ENCODE measurements around the gene CIT.

CIT gene

DNA sequence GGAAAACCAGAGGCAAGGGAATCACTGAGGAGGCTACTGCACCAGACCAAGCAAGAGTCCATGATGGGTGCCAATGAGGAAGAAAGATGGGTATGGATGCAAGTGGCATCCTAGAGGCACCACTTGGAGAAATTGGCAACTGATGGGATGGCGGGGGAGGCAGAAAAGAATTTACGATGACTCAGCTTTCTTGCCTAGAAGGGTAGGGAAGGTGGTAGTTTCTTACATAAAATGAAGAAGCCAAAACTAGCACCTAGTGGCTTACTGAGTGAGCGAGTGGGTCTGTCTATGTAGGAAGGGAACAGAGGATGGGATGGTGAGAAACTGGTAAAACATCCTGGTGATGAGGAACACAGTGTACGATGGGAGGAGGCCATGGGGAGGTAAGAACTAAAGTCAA lies 80.8 kb downstream of the CIT start:
- DNase-seq, result no peak

DNA sequence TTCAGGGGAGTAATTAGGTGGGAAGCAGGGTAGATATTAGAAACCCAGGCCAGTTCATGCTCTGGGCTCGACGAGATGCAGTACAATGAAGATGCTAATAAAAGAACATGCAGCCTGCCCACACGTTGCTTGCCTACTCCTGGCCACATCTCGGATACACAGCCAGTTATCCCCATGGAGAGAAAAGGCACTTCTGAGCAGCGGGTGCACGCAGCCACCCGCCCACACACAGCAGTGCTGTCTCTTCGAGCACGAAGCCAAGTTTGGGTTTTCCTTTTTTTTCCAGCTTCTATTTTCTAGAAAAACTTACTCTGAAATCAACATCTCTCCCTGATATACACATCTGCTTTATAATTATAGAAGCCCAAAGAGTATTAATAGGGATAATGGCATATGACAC lies 85.7 kb downstream of the CIT start:
- no peak for DNase-seq

DNA sequence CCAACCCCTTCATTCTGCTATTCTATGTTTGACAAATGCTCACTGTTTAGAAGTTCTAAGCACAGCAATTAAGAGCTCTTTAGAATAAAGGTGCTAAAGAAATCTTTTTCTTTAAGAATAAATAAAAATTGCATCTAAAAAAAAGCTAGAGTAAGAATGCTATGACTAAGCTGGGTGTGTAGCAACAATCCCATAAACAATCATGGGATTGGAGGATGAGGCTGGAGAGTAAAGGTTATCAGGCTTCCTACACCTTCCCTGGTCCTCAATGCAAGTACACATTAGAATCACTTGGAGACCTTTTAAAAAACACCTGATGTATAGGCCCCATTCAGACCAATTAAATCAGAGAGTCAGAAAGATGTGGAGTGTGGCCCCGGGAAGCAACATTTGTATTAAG lies 88.3 kb downstream of the CIT start:
- no peak for DNase-seq

DNA sequence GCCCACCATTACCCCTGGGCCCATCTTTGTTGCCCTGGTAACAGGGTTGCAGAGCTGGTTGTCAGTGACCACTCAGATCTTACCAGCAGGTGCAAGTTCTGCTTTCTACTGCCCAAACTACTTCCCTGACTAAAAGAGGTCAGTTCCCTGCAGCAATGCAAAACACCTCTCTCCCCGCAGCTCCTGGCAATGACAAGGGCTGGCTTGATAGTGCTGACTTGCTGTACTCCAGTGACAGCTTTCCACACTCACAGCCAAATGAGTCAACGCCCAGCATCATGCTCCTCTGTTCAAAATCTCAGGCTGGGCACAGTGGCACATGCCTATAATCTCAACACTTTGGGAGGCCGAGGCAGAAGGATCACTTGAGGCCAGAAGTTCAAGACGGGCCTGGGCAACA lies 90.6 kb downstream of the CIT start:
- no peak for DNase-seq

DNA sequence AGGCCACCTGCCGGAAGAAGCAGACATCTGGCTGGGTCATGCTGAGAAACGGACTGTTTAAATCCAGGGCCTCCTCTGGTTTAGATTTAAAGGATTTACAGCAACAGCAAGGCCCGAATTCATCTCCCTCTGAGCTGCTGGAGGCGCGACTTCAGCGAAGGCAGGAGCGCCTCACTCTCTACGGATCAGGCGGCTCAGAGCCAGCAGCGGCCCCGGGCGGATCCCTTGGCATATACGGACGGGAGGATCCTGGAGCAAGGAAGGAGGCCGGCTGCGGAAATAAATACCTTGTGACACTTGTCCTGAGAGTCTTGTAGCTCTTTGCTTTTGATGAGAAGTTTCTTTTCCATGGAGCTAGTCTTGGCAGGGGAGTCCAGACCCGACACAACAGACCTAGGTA lies 92.4 kb downstream of the CIT start:
- DNase-seq, result no peak

DNA sequence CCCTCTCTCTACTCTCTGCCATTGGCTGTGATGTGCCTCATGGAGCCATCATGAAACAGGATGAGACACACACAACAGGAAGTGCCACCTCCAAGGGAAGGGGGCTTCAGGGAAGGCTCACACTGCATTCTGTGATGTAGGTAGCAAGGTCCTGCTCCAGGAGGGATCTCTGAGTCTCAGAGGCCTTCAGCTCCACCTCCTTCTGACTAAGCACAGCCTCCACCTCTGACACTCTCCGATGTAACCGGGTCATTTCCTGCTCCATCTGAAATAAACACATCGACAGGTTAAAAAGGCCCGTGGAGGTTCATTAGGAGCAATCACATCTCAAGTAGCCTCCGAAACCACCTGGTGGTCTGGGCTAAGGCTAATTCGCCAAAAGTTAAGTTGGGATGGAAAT lies 93.3 kb downstream of the CIT start:
- DNase-seq, result no peak

DNA sequence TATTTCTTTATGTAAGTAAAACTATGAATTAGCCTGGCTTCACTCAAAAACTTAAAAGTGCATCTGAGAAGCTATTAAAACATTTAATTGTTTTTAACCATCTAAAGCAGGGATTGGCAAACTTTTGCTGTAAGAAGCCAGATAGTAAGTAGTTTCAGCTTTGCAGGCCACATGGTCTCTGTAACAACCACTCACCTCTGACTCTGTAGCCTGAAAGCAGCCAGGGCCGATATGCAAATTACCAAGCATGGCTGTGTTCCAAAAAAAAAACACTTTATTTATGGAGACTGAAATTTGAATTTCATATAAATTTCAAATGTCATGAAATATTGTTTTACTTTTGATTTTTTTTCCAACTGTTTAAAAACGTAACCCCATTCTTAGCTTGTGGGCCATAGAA lies 95.3 kb downstream of the CIT start:
- no peak for DNase-seq

DNA sequence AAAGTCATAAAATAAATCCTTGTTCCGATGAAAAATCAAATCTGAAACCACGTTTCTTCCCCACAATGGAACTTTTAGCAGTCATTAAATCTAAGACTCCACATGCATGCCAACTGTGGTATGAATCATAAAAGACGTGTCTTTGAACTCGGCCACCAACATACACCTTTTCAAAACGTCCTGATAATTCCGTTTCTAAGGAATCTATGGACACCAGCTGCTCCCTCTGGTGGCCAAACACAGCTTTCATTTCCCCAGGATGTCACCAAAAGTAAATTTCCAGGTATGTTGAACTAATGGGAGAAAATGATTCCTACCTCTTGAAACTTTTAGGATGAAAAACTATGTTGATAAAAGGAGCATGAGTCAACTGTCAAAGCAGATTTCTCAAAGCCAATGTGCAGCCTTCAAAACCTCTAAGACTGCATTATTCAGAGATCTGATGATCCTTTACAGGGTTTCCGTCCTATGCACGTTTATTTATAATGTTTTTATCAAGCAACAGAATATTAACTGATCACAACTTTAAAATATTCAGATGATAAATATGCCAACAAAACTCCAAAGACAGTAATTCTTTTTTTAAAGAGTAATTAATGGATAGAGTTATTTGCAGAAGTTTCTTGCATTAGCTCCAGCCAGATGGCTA lies 96.2 kb downstream of the CIT start:
- DNase-seq, result no peak

DNA sequence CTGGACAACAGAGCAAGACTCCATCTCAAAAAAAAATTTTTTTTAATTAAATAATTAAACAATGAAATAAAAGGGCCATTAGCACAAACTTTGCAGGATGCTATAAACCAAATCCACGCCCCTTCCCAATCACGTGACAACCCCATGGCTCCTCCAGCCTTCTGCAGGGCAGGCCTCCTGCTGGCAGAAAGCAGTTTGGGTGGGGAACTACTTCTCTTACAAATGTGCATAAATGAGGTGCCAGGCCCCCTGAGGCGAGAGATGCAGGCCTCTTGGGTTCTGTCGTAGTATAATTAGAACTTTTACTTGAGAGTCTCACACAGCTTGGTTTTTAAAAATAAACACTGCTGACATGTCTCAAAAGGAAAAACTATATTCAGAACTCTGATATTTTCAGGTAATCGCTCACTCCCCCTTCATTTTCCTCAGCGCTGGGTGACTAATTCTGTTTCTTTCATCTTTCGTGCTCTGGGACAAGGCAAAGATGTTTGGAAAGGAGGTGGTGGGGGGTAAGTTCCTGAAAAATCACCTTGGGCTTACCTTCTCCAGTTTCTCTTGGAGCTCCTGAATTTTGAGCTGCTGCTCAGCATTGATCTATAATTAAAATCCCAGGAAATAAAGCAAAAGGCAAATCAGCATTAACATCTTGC lies 101.7 kb downstream of the CIT start:
- DNase-seq, result no peak

DNA sequence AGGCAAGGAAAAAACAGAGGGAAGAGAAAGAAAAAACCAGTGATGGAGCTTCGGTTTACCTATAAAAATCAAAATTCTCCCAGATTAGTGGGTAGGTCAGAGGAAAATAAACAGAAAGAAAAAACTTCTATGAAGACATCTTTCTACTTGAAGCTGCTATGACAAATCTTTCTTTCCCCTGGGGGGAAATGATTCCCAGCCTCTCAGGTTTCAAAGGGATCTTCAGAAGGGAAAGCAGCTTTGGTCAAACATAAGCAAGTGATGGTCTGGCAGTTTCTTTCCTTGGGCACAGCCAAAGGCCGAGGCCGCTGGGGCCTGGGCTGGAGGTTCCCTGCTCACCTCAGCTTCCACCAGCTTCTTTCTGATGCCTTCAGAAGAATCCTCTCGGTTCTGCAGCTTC lies 104.7 kb downstream of the CIT start:
- no peak for DNase-seq

DNA sequence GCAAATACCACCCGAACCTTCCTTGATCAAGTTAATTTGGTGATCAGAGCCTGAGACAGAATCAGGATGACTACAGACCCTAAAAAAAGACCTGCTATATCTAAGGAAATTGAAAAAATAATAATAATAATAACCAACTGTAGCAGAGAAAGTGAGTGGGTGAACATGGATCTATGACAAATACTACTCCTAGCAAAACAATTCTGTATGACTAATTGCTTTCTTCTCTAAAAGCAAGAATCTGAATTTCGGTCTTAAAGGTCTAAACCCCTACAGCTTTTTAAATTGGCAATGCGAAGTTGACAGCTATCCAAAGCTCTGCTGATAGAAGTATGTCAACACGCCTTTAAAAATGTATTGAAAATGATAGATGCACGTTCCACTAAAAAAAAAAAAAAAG lies 107.0 kb downstream of the CIT start:
- DNase-seq, result no peak

DNA sequence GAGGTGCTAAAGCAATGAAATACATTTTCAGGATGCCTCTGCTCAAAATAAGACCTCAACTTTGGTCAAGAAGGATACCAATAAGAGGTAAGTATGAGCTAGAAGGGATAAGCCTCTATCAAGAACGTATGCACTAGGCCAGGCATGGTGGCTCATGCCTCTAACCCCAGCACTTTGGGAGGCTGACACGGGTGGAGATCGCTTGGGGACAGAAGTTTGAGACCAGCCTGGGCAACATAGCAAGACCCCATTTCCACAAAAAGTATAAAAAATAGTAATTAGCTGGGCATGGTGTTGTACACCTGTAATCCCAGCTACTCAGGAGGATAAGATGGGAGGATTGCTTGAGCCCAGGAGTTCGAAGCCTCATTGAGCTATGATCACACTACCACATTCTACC lies 114.5 kb downstream of the CIT start:
- DNase-seq, result no peak

DNA sequence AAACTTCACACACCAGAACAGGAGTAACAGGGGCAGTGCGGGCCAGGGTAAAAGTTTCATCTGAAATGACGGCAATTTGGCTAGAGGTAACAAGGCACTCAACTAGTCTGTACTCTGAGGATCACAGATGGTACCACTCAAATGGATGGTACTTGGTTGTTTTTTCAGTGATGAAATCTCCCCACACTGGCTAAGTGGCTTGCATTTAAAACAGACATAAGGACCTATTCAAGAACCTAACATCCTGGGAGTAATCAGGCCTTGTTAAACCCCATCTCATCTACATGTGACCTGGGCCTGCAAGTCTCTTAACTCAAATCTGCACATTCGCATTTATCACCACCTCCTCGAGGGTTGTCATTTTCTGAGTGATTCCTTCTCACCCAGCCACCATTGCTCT lies 118.4 kb downstream of the CIT start:
- no peak for DNase-seq

DNA sequence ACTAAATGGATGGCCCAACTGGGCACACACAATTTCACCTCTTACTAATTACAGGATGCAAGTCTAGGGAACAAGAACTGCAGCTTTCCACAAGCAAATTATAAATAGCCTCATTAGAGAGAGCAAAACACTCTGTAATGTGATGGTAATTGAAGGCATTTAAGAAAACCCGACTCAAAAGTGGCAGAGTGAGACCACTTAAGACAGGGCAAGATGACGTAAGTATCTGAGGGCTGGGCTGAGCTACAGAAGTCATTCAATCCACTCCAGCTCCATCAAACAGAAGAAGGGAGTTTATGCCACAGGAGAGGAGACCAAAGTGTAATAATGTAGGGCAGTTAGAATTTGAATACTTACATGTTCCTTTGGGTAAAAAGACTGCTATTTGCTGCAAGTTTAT lies 118.9 kb downstream of the CIT start:
- DNase-seq, result no peak

DNA sequence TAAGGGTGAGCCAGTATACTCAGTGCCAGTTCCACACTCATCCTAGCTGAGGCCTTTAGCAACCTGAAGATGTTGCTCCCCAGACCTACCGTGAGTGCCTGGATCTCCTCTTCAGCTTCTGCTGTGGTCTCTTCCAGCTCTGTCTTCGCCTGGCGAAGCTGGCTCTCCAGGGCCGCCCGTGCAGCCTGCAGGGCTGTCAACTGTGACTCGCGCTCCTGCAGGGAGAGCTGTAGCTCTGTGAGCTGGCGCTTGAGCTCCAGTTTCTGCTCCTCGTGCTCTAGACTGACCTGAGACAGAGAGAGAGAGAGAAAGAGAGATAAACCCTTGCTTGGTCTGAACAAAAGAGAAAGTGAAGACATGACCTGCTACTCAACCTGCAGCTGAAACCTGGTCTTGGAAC lies 125.2 kb downstream of the CIT start:
- DNase-seq, result no peak

DNA sequence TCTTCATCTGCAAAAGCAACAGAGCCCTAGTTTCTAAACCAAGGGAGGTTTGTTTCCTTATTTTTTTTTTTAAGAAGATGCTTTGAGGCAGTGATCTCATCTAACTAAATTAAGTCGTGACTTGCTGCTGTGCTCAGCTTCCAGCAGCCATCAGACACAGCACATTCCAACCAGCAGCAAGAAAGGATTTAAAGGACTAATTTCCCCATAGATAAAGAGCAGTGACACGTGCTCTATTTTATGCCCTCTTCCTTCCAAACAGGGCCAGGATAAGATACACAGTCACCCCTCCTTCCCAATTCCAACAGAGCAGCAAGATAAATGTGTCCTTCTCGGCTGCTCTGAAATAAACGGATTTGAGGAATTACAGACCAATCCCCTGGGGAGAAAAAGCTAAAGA lies 127.5 kb downstream of the CIT start:
- DNase-seq, result no peak

DNA sequence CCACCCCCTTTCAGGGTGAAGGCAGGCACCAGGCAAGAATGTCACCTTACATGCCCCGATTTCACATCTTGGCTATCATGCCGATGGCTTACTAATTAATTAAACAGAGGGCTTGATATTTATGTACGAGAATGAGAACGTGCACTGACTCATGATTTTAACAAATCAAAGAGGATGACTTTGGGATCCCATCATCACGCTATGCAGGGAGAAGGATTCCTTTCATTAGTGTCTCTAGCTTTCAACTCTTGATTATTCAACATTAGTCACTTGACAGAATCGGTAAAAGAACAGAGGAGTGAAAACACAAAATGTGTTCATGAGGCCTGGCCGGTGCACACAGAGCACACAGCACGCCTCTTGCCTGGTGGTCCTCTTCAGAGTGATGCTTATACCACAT lies 128.6 kb downstream of the CIT start:
- DNase-seq, result no peak

DNA sequence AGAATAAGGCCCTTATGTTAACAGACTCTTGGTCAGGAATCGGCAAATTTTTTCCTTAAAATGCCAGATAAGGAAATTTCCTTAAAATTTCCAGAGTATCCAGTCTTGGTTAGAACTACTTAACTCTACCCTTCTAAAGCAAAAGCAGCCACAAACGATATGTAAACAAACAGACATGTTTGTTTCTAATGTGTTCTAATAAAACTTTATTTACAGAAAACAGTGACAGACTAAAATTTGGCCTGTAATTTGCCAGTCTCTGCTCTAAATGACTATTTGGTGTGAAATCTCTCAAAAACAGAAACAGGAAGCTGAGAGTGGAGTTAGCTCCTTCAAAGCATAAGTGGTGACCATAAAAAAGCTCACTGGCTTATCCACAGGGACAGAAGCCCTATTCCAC lies 131.0 kb downstream of the CIT start:
- no peak for DNase-seq

DNA sequence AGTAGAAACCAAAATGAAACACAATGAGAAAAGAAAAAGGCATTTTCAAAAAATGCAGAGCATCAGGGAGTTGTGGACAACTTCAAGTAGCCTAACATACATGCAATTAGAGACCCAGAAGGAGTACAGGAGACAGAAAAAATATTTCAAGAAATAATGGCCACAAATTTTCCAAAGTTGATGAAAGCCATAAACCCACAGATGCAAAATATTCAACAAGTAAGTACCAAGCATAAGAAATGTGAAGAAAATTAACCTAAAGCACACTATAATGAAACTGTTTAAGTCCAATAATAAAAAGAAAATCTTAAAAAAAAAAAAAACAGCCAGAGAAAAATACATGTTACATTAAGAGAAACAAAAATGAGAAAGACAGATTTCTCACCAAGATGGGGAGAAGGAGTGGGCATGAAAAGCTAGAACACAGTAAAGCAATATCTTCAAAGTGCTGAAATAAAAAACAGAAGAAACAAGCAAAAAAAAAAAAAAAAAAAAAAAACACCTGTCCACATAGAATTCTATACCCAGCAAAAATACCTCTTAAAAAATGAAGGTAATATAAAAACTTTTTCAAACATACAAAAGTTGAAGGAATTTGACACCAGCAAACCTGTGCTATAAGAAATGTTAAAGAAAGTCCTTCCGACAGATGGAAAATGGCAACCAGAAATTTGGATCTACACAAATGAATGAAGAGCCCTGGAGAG lies 132.1 kb downstream of the CIT start:
- DNase-seq, result no peak

DNA sequence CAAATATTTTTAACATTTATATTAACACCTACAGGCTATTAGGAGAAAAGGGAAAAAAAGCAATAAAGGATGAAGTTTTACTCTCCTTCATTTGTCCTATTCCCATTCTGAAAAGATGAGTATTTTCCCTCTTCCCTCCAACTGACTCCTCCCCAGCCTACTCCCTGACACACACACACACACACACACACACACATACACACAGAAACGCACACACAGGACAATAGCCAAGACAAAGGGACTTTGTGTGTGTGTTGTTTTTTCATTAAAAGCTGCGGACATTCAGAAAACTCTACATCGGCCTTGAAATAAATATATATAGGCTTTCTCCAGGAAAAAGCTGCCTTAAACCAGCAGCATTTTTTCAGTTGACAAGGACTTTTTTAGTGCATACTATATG lies 134.4 kb downstream of the CIT start:
- no peak for DNase-seq

DNA sequence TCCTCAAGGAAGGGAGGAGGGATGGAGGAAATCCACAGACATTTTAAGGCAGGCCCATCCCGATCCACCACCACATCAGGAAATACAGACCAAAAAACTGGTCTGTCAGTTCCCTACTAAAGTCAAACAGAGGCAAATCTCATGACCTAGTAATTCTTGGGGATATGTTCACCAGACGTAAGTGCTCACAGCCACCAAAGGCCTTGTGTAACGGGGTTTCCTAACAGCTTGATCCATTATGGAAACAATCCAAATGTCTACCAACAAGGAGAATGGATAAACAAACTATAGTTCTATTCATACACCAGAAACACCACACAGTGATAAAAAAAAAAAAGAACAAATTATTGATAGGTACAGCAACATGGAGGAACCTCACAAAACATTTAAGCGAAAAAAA lies 136.3 kb downstream of the CIT start:
- DNase-seq, result no peak

DNA sequence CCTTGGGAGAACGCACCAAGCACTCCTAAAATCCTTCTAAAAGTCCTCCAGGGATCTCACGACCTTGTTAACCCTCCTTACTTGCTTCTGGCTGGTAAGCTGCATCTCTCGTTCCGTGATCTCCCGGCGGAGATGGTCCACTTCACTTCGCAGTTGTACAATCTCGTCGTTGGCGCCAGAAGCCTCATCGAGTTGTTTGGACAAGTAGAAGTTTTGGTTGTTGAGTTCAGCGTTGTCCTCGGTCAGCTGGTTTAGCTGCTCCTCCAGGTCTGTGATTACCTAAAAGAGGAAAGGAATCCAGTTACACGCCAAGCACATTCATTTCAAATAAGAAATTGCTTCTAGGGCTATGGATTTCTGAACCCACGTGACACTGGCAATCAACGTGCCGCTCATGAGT lies 142.0 kb downstream of the CIT start:
- no peak for DNase-seq

DNA sequence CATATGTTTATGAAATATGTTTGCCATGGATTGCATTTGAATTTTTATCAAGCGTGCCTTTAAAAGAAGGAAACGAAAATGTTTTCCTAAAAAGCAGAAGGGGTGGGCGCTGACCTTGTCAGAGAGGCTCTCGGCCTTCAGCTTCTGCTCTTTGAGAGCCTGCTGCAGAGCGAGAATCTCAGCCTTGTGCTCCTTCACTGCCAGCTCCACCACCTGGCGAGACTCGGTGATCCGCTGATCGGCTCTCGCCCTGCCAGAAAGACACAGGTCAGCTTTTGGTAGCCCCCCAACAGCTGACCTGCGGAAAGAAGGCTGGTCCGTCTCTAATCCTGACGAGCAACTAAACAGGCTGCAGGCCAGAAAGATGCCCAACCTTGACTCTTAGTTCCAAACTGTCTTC lies 146.7 kb downstream of the CIT start:
- DNase-seq, result no peak

DNA sequence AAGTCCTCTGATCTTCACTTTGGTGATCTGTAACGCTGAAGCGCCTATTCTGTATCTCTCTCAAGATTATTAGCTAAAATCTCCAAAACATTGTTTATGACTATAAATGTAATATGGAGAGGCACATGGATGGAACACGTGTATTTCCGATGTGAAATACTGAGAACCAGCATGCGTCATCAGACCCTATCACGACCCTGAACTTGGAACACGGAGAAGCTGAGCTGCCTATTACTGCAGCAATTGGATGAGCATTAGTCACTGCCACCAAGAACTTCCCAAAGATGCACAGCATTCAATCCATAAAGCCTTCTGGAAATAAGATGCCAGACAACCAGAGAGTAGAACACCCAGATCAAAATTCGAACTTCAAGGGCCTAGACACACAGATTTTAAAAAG lies 147.2 kb downstream of the CIT start:
- no peak for DNase-seq

DNA sequence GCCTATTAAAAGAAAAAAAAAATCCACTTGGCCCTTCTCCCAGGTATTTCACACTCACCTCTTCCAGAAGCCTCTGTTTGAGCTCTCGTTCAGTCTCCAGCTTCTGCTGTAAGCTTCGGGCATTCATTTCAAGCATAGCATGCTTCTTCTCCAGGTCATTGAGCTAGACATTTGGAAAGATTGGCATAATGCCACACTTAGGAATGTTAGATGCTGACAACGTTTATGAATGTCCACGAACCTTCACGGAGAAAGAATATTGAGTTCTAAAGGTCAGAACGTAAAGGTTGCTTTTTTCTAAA lies 148.7 kb downstream of the CIT start:
- no peak for DNase-seq

Measured in AML-193 (cell line).